Measurements from ENCODE around the gene CDC42EP5.

CDC42EP5 gene

DNA sequence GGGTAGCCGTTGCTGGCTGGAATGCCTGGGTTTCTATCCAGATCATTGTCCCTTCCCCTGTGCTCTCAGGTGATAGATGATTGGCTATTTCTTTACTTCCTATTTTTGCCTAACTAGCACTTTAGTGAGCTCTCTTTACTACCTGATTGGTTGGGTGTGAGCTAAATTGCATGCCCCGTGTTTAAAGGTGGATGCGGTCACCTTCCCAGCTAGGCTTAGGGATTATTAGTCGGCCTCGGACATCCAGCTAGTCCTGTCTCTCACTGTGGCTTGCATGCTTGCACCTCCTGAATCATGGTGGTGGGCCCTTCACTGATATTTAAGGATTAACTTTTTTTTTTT, 47.7 kb downstream of the CDC42EP5 start:
- no peak for TF ChIP-seq TAF1 (IDR thresholded peaks at IDR 0.05; ENCODE audit: borderline replicate concordance, insufficient read depth, low read length)
- no peak for TF ChIP-seq POLR2AphosphoS5 (IDR thresholded peaks at IDR 0.05; ENCODE audit: low read depth, low read length)
- TF ChIP-seq FOXP2 (optimal IDR thresholded peaks at IDR 0.05; ENCODE audit: borderline replicate concordance, extremely low read depth, extremely low read length, insufficient read depth), result no peak
- TF ChIP-seq, protein P1, sequence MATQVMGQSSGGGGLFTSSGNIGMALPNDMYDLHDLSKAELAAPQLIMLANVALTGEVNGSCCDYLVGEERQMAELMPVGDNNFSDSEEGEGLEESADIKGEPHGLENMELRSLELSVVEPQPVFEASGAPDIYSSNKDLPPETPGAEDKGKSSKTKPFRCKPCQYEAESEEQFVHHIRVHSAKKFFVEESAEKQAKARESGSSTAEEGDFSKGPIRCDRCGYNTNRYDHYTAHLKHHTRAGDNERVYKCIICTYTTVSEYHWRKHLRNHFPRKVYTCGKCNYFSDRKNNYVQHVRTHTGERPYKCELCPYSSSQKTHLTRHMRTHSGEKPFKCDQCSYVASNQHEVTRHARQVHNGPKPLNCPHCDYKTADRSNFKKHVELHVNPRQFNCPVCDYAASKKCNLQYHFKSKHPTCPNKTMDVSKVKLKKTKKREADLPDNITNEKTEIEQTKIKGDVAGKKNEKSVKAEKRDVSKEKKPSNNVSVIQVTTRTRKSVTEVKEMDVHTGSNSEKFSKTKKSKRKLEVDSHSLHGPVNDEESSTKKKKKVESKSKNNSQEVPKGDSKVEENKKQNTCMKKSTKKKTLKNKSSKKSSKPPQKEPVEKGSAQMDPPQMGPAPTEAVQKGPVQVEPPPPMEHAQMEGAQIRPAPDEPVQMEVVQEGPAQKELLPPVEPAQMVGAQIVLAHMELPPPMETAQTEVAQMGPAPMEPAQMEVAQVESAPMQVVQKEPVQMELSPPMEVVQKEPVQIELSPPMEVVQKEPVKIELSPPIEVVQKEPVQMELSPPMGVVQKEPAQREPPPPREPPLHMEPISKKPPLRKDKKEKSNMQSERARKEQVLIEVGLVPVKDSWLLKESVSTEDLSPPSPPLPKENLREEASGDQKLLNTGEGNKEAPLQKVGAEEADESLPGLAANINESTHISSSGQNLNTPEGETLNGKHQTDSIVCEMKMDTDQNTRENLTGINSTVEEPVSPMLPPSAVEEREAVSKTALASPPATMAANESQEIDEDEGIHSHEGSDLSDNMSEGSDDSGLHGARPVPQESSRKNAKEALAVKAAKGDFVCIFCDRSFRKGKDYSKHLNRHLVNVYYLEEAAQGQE (IDR thresholded peaks at IDR 0.05; ENCODE audit: insufficient read depth in 1 of 2, low read depth in 2 of 2, low read length in 2 of 2), result no peak
- no peak for TF ChIP-seq SIN3A (IDR thresholded peaks at IDR 0.05; ENCODE audit: borderline replicate concordance, insufficient read depth, low read length)

DNA sequence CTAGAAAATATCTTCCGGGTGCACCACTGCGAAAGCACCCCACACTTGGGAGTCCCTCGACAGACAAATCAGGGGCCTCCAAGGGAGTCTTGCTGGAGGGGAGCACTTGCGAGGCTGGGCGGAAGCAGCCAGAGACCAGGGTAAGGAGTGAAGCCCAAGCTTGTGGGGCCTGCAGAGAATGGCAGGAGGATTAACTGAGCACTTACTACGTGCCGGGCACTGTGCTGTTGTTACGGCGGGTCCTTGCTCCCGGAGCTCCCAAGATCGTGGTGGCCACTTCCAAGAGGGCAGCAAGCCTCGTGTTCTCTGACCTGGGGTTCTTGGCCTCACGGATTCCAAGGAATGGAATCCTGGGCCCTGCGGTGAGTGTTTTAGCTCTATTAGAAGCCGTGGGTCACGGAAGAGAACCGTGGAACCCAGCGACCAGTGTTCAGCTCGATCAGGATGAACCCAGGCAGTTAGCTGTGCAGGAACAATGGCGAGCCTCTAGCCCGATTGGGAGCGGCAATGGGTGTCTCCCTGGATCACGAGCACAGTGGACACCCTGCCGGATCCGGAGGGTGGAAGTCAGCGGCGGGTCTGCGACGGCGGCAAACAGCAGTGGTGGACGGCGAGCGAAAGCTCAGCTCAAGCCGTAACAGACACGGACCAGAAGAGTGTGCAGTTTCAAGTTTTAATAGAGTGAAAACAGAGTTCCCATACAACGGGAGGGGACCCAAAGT, 48.3 kb downstream of the CDC42EP5 start:
- TF ChIP-seq POLR2AphosphoS5 (IDR thresholded peaks at IDR 0.05; ENCODE audit: low read depth, low read length) (no peak), SIN3A (IDR thresholded peaks at IDR 0.05; ENCODE audit: borderline replicate concordance, insufficient read depth, low read length) (no peak), TAF1 (IDR thresholded peaks at IDR 0.05; ENCODE audit: borderline replicate concordance, insufficient read depth, low read length) (no peak), FOXP2 (optimal IDR thresholded peaks at IDR 0.05; ENCODE audit: borderline replicate concordance, extremely low read depth, extremely low read length, insufficient read depth) (no peak)
- TF ChIP-seq, protein P1 (IDR thresholded peaks at IDR 0.05; ENCODE audit: insufficient read depth in 1 of 2, low read depth in 2 of 2, low read length in 2 of 2), result no peak

DNA sequence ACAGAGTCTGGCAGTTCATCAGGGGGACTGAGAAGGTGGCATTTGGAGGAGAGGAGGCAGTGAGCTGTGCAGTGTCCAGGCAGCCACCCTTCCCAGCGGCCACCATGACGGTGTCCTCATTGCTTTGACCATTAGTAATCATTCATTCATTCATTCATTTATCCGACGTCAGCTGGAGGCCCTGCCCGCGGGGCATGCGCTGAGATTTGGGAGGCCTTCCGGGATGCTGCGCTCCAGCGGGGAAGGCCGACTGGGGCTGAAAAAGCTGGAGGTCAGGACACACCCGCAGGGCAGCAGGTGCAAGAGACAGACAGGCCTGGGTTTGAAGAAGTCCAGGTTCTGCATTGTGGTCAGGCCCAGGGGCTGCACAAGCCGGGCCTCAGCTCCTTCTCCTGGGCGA, 48.9 kb downstream of the CDC42EP5 start:
- TF ChIP-seq POLR2AphosphoS5 (IDR thresholded peaks at IDR 0.05; ENCODE audit: low read depth, low read length) (no peak), FOXP2 (optimal IDR thresholded peaks at IDR 0.05; ENCODE audit: borderline replicate concordance, extremely low read depth, extremely low read length, insufficient read depth) (no peak), TAF1 (IDR thresholded peaks at IDR 0.05; ENCODE audit: borderline replicate concordance, insufficient read depth, low read length) (no peak), SIN3A (IDR thresholded peaks at IDR 0.05; ENCODE audit: borderline replicate concordance, insufficient read depth, low read length) (no peak)
- TF ChIP-seq, protein P1 (IDR thresholded peaks at IDR 0.05; ENCODE audit: insufficient read depth in 1 of 2, low read depth in 2 of 2, low read length in 2 of 2), result no peak

GRCh38 chr19:54422136-54422535, 51.0 kb downstream of the CDC42EP5 start:
- TF ChIP-seq, protein P1 (IDR thresholded peaks at IDR 0.05; ENCODE audit: insufficient read depth in 1 of 2, low read depth in 2 of 2, low read length in 2 of 2), result no peak
- TF ChIP-seq SIN3A (IDR thresholded peaks at IDR 0.05; ENCODE audit: borderline replicate concordance, insufficient read depth, low read length), result no peak
- TF ChIP-seq FOXP2 (optimal IDR thresholded peaks at IDR 0.05; ENCODE audit: borderline replicate concordance, extremely low read depth, extremely low read length, insufficient read depth), result no peak
- TF ChIP-seq POLR2AphosphoS5 (IDR thresholded peaks at IDR 0.05; ENCODE audit: low read depth, low read length), result no peak
- no peak for TF ChIP-seq TAF1 (IDR thresholded peaks at IDR 0.05; ENCODE audit: borderline replicate concordance, insufficient read depth, low read length)
